ENCODE data around the gene GAPDH. TPM values are rescaled to one million over a fixed set of nuclear protein-coding genes. Genes with fewer than 3 reads are reported as not detected.
"Not testable (repeated sequence)": the region's sequence is repeated elsewhere in the genome, so short reads cannot be mapped to it uniquely, and the experiment has no call there.

GAPDH gene
- total RNA-seq, 4 donors from 2014 or later = 1,060 to 2,185 (median 1,462) TPM

- peak; percentile 51 for ATAC-seq (ENCODE audit: low FRiP score)
- peak; percentile 66 for DNase-seq (ENCODE audit: low spot score)
- no peak for TF ChIP-seq CTCF (IDR thresholded peaks at IDR 0.05)
These were observed 804 bp downstream of the GAPDH start for GRCh38 chr12:6534945-6535696.

GRCh38 chr12:6535697-6535946, 1.3 kb downstream of the GAPDH start:
- TF ChIP-seq CTCF (IDR thresholded peaks at IDR 0.05) = no peak
- DNase-seq (ENCODE audit: low spot score) = no peak
- no peak for ATAC-seq (ENCODE audit: low FRiP score)

- TF ChIP-seq CTCF (IDR thresholded peaks at IDR 0.05) = no peak
- ATAC-seq (ENCODE audit: low FRiP score) = no peak
- DNase-seq (ENCODE audit: low spot score) = no peak
These were observed 1.9 kb downstream of the GAPDH start for GRCh38 chr12:6535960-6536847.

GRCh38 chr12:6536894-6537579, 2.7 kb downstream of the GAPDH start:
- TF ChIP-seq CTCF (IDR thresholded peaks at IDR 0.05) = no peak
- no peak for ATAC-seq (ENCODE audit: low FRiP score)
- no peak for DNase-seq (ENCODE audit: low spot score)

- TF ChIP-seq CTCF (IDR thresholded peaks at IDR 0.05) = peak in 1 of 3 donors; percentile 17
- not testable (repeated sequence) for DNase-seq (ENCODE audit: low spot score); ATAC-seq (ENCODE audit: low FRiP score)
These were observed 3.5 kb downstream of the GAPDH start for GRCh38 chr12:6537580-6538419.
